GM21619 (cell line): ENCODE data around the gene IGSF9.

ENCODE experiments used
- ATAC-seq: cut with Tn5 transposase; IDR thresholded peaks from one replicate; pipeline ENCODE4 v1.9.1; 2021; ENCODE audit not compliant: unreplicated experiment

Gene IGSF9

GRCh38 chr1:159945483-159946241 lies at the start of gene IGSF9:
Gene IGSF9, minus strand, starts transcription at chr1:159945613. Its CDS starts 2,159 bp downstream, at chr1:159943454.
- ATAC-seq, result no peak

GRCh38 chr1:159994896-159995295 lies 49.5 kb upstream of the IGSF9 start:
- ATAC-seq, result no peak

- ATAC-seq, result no peak
These were observed 48.5 kb upstream of the IGSF9 start for GRCh38 chr1:159993911-159994310.

- ATAC-seq, result no peak
These were observed 46.7 kb upstream of the IGSF9 start for GRCh38 chr1:159992161-159992560.

GRCh38 chr1:159991513-159991912 lies 46.1 kb upstream of the IGSF9 start:
- ATAC-seq, result no peak

- no peak for ATAC-seq
These were observed 44.6 kb upstream of the IGSF9 start for GRCh38 chr1:159990005-159990404.

GRCh38 chr1:159989581-159989980 lies 44.2 kb upstream of the IGSF9 start:
- ATAC-seq, result no peak

GRCh38 chr1:159988006-159988405 lies 42.6 kb upstream of the IGSF9 start:
- ATAC-seq, result no peak

GRCh38 chr1:159987186-159987585 lies 41.8 kb upstream of the IGSF9 start:
- no peak for ATAC-seq

GRCh38 chr1:159986531-159986930 lies 41.1 kb upstream of the IGSF9 start:
- ATAC-seq, result no peak

- no peak for ATAC-seq
These were observed 40.7 kb upstream of the IGSF9 start for GRCh38 chr1:159986093-159986492.

- ATAC-seq, result no peak
These were observed 40.1 kb upstream of the IGSF9 start for GRCh38 chr1:159985473-159985872.

GRCh38 chr1:159983681-159984080 lies 38.3 kb upstream of the IGSF9 start:
- no peak for ATAC-seq

GRCh38 chr1:159982280-159982679 lies 36.9 kb upstream of the IGSF9 start:
- no peak for ATAC-seq

- no peak for ATAC-seq
These were observed 36.1 kb upstream of the IGSF9 start for GRCh38 chr1:159981351-159982055.

GRCh38 chr1:159980786-159981185 lies 35.4 kb upstream of the IGSF9 start:
- ATAC-seq, result no peak

GRCh38 chr1:159980076-159980475 lies 34.7 kb upstream of the IGSF9 start:
- ATAC-seq, result no peak

GRCh38 chr1:159979257-159979656 lies 33.8 kb upstream of the IGSF9 start:
- no peak for ATAC-seq

GRCh38 chr1:159978107-159978398 lies 32.6 kb upstream of the IGSF9 start:
- ATAC-seq, result no peak

GRCh38 chr1:159977364-159978106 lies 32.1 kb upstream of the IGSF9 start:
- no peak for ATAC-seq

GRCh38 chr1:159974350-159974965 lies 29.0 kb upstream of the IGSF9 start:
- no peak for ATAC-seq
